Right lobe of liver (tissue), 4 donors: ENCODE data around the gene RFTN2.

Source experiments
- POLR2A ChIP-seq: fragments of 450-650 bp; IDR thresholded peaks from one replicate; pipeline ENCODE4 v1.6.1; 2017; ENCODE audit warnings: antibody characterized with exemption, mild to moderate bottlenecking
- TF ChIP-seq, protein P1 (sequence below), 4 donors: fragments of 200-600 bp in 3 of 4; fragments of 450-650 bp in 1 of 4; IDR thresholded peaks; one replicate each; pipeline versions ENCODE4 v1.5.1 to v1.8.0; 2016 to 2022; ENCODE audit warnings: antibody characterized with exemption in 4 of 4, mild to moderate bottlenecking in 2 of 4
- donor health status: DM: no; HTN: no; CAD: no.
- donor health status: DM: no; HTN: no; CAD: no.
- donor health status: DM: no; HTN: yes; CAD: no.

DNA sequence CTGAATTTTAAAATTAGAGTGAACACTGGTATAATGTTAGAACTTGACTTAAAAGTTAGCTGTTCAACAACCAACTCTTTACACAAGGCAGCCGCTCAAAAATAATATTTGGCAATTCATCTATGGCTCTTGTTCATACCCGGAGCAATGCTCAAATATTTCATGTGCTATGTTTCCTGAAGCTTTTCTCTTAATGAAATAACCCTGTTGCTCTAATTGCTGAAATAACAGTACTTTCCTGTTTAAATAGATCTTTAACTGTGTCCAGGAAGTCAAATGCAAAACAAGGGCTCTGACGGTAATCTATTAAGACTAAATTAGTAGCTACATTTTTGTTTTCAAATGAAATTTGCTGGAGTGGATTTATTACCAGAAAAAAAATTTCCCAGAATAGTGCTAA lies 33.7 kb downstream of the RFTN2 start:
- TF ChIP-seq, protein P1, sequence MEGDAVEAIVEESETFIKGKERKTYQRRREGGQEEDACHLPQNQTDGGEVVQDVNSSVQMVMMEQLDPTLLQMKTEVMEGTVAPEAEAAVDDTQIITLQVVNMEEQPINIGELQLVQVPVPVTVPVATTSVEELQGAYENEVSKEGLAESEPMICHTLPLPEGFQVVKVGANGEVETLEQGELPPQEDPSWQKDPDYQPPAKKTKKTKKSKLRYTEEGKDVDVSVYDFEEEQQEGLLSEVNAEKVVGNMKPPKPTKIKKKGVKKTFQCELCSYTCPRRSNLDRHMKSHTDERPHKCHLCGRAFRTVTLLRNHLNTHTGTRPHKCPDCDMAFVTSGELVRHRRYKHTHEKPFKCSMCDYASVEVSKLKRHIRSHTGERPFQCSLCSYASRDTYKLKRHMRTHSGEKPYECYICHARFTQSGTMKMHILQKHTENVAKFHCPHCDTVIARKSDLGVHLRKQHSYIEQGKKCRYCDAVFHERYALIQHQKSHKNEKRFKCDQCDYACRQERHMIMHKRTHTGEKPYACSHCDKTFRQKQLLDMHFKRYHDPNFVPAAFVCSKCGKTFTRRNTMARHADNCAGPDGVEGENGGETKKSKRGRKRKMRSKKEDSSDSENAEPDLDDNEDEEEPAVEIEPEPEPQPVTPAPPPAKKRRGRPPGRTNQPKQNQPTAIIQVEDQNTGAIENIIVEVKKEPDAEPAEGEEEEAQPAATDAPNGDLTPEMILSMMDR (IDR thresholded peaks at IDR 0.05), result no peak
- TF ChIP-seq POLR2A, result no peak
